ENCODE data around the gene AK5. TPM values are rescaled to one million over a fixed set of nuclear protein-coding genes. Genes with fewer than 3 reads are reported as not detected.

AK5 gene
- total and polyA plus RNA-seq, 2 of the 13 experiments (the other 11 are each of a cell fraction or from before 2014, with no cell fraction given): not detected

DNA sequence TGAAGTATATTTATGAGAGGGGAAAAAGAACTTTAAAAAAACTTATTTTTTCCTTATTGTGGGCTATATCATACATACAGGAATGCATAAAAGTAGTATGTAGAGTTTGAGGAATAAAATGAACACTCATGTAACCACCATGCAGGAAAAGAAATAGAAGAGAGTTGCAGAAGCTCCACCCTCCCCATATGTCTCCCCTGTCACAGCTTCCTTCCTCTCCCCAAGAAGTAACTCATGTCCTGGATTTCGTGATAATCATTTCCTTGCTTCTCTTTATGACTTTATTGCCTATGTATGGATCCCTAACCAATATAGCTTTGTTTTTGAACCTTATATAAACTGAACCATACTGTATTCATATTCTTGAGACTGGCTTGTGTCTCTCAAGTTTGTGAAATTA lies 274.2 kb downstream of the AK5 start:
- 24% methylated on average over 1 of the region's 1 CpG for WGBS (ENCODE audit: low lambda C conversion rate)
- FAIRE-seq: no peak
- Histone ChIP-seq H4K20me1 (ENCODE audit: insufficient read depth, low read length) (no peaks in the 10 kb centered on the region; the same call in 1 of the 2 replicates), H3K9me3 (ENCODE audit: low read length) (no peaks in the 10 kb centered on the region), H3K4me1 (ENCODE audit: insufficient read depth, low read length) (no peaks in the 10 kb centered on the region), H3K36me3 (replicated peaks in 1 of 2; ENCODE audit: control insufficient read depth in 1 of 2, insufficient read depth in 2 of 2, low read length in 2 of 2) (no peaks in the 10 kb centered on the region), H2AFZ (ENCODE audit: low read length) (no peak overlapping the region), H3K4me3 (replicated peaks in 1 of 3; ENCODE audit: insufficient read depth in 1 of 3, low read depth in 2 of 3, low read length in 3 of 3) (no peak overlapping the region), H3K27me3 (ENCODE audit: control insufficient read depth in 1 of 2, insufficient read depth in 2 of 2, low read length in 2 of 2) (no peaks in the 10 kb centered on the region), H3K9ac (ENCODE audit: insufficient read depth, low read depth, low read length) (no peak overlapping the region), H3K27ac (ENCODE audit: extremely low read length, insufficient read depth, low read length) (no peak overlapping the region), H3K79me2 (ENCODE audit: insufficient read depth, low read length) (no peaks in the 10 kb centered on the region), H3K4me2 (ENCODE audit: low read depth, low read length) (no peak overlapping the region)
- TF ChIP-seq, protein P1, sequence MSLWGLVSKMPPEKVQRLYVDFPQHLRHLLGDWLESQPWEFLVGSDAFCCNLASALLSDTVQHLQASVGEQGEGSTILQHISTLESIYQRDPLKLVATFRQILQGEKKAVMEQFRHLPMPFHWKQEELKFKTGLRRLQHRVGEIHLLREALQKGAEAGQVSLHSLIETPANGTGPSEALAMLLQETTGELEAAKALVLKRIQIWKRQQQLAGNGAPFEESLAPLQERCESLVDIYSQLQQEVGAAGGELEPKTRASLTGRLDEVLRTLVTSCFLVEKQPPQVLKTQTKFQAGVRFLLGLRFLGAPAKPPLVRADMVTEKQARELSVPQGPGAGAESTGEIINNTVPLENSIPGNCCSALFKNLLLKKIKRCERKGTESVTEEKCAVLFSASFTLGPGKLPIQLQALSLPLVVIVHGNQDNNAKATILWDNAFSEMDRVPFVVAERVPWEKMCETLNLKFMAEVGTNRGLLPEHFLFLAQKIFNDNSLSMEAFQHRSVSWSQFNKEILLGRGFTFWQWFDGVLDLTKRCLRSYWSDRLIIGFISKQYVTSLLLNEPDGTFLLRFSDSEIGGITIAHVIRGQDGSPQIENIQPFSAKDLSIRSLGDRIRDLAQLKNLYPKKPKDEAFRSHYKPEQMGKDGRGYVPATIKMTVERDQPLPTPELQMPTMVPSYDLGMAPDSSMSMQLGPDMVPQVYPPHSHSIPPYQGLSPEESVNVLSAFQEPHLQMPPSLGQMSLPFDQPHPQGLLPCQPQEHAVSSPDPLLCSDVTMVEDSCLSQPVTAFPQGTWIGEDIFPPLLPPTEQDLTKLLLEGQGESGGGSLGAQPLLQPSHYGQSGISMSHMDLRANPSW (CRISPR knock-in tag; IDR thresholded peaks at IDR 0.05; ENCODE audit: borderline replicate concordance): no peak
- TF ChIP-seq SIN3B (IDR thresholded peaks at IDR 0.05; ENCODE audit: low read length) (no peak), DMAP1 (CRISPR knock-in tag; IDR thresholded peaks at IDR 0.05) (no peak), BORCS8-MEF2B (CRISPR knock-in tag; IDR thresholded peaks at IDR 0.05) (no peak), CCDC6 (CRISPR knock-in tag; IDR thresholded peaks at IDR 0.05) (no peak), TBP (CRISPR knock-in tag; IDR thresholded peaks at IDR 0.05) (no peak), ZNF598 (CRISPR knock-in tag; IDR thresholded peaks at IDR 0.05; ENCODE audit: borderline replicate concordance) (no peak), ZBTB1 (CRISPR knock-in tag; IDR thresholded peaks at IDR 0.05; ENCODE audit: borderline replicate concordance) (no peak), ZSCAN9 (CRISPR knock-in tag; IDR thresholded peaks at IDR 0.05; ENCODE audit: borderline replicate concordance) (no peak), POLR2AphosphoS5 (IDR thresholded peaks at IDR 0.05; ENCODE audit: low read depth, low read length) (no peak), SMARCC2 (IDR thresholded peaks at IDR 0.05) (no peak), ZBTB7A (CRISPR knock-in tag; IDR thresholded peaks at IDR 0.05) (no peak)
- TF ChIP-seq, protein P2, sequence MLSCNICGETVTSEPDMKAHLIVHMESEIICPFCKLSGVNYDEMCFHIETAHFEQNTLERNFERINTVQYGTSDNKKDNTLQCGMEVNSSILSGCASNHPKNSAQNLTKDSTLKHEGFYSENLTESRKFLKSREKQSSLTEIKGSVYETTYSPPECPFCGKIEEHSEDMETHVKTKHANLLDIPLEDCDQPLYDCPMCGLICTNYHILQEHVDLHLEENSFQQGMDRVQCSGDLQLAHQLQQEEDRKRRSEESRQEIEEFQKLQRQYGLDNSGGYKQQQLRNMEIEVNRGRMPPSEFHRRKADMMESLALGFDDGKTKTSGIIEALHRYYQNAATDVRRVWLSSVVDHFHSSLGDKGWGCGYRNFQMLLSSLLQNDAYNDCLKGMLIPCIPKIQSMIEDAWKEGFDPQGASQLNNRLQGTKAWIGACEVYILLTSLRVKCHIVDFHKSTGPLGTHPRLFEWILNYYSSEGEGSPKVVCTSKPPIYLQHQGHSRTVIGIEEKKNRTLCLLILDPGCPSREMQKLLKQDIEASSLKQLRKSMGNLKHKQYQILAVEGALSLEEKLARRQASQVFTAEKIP (CRISPR knock-in tag; IDR thresholded peaks at IDR 0.05; ENCODE audit: borderline replicate concordance): no peak
- TF ChIP-seq, protein P3, sequence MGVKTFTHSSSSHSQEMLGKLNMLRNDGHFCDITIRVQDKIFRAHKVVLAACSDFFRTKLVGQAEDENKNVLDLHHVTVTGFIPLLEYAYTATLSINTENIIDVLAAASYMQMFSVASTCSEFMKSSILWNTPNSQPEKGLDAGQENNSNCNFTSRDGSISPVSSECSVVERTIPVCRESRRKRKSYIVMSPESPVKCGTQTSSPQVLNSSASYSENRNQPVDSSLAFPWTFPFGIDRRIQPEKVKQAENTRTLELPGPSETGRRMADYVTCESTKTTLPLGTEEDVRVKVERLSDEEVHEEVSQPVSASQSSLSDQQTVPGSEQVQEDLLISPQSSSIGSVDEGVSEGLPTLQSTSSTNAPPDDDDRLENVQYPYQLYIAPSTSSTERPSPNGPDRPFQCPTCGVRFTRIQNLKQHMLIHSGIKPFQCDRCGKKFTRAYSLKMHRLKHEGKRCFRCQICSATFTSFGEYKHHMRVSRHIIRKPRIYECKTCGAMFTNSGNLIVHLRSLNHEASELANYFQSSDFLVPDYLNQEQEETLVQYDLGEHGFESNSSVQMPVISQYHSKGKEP (CRISPR knock-in tag; IDR thresholded peaks at IDR 0.05): no peak
- TF ChIP-seq, protein P4, sequence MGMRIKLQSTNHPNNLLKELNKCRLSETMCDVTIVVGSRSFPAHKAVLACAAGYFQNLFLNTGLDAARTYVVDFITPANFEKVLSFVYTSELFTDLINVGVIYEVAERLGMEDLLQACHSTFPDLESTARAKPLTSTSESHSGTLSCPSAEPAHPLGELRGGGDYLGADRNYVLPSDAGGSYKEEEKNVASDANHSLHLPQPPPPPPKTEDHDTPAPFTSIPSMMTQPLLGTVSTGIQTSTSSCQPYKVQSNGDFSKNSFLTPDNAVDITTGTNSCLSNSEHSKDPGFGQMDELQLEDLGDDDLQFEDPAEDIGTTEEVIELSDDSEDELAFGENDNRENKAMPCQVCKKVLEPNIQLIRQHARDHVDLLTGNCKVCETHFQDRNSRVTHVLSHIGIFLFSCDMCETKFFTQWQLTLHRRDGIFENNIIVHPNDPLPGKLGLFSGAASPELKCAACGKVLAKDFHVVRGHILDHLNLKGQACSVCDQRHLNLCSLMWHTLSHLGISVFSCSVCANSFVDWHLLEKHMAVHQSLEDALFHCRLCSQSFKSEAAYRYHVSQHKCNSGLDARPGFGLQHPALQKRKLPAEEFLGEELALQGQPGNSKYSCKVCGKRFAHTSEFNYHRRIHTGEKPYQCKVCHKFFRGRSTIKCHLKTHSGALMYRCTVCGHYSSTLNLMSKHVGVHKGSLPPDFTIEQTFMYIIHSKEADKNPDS (CRISPR knock-in tag; IDR thresholded peaks at IDR 0.05): no peak
- no TSS peak for BruUV-seq (replicated peaks)
- in situ Hi-C loops (cut with HindIII; ENCODE audit: extremely low pct_ligation_motif_present, low pct_unique_long_range_greater_than_20kb) (no loop called here), intact Hi-C loops (cut with micrococcal nuclease; ENCODE audit: unreplicated experiment) (no loop called here)
- no peak for ATAC-seq
- ChIA-PET POLR2A (no interaction called here), CTCF (ENCODE audit: low intra/inter-chr PET ratio, low total read pairs) (no interaction called here)
- no peak for DNase-seq (ENCODE audit: low spot score)
